Chondrocyte (in vitro differentiated cells): ENCODE measurements around the gene PPP1R18. TPM values are rescaled to one million over a fixed set of nuclear protein-coding genes. Genes with fewer than 3 reads are reported as not detected.

Source experiments
- DNase-seq: peaks from one replicate; pipeline ENCODE4 v3.0.0; 2021; ENCODE audit warnings: mixed read lengths, low spot score
- H3K27ac Mint-ChIP-seq: one replicate; pipeline ENCODE4 v1.8.0; 2021; ENCODE audit warnings: mild to moderate bottlenecking, moderate library complexity, mixed read lengths; ENCODE audit not compliant: unreplicated experiment
- H3K27me3 Mint-ChIP-seq: 2 replicates; pipeline ENCODE4 v1.8.0; 2021; ENCODE audit warnings: low read depth, mixed read lengths
- H3K36me3 Mint-ChIP-seq: 2 replicates; pipeline ENCODE4 v1.8.0; 2021; ENCODE audit warnings: low read depth, mixed read lengths
- H3K4me1 Mint-ChIP-seq: 2 replicates; pipeline ENCODE4 v1.8.0; 2021; ENCODE audit warnings: low read depth, mild to moderate bottlenecking, mixed read lengths
- H3K4me3 Mint-ChIP-seq: one replicate; pipeline ENCODE4 v1.8.0; 2021; ENCODE audit warnings: mild to moderate bottlenecking, moderate library complexity, mixed read lengths; ENCODE audit not compliant: unreplicated experiment
- H3K9me3 Mint-ChIP-seq: 2 replicates; pipeline ENCODE4 v1.8.0; 2021; ENCODE audit warnings: low read depth, mixed read lengths
- CTCF ChIP-seq: fragments of 200-600 bp; sonication (generic); IDR thresholded peaks from 2 replicates; pipeline ENCODE4 v1.5.0; 2021; ENCODE audit warnings: antibody characterized with exemption, mild to moderate bottlenecking, moderate library complexity
- total RNA-seq: library from RNA; stranded (reverse); gene quantifications from 3 replicates; pipeline ENCODE4 v1.2.1, GENCODE V29; 2021

The PPP1R18 gene
- total RNA-seq, 1 donor from 2014 or later = 165 TPM

GRCh38 chr6:30646450-30647241, 39.8 kb downstream of the PPP1R18 start, which contains the start of gene C6orf136:
TSS of gene C6orf136 (plus strand) at chr6:30647133. CDS start at chr6:30647232, 99 bp downstream.
- Mint-ChIP-seq H3K27ac (peak within 1 kb of the TSS; percentile 82), H3K4me3 (peak within 1 kb of the TSS; percentile 82), H3K27me3 (no peaks in the 10 kb centered on the region), H3K4me1 (peaks cover 17% of the 10 kb centered on the region), H3K9me3 (no peaks in the 10 kb centered on the region), H3K36me3 (peaks cover 8% of the 10 kb centered on the region)
- no peak for TF ChIP-seq CTCF
- DNase-seq = peak; percentile 97

- Mint-ChIP-seq H3K4me3 (no peak overlapping the region), H3K4me1 (peaks cover 17% of the 10 kb centered on the region), H3K27me3 (no peaks in the 10 kb centered on the region), H3K27ac (peak overlapping the region; percentile 79), H3K9me3 (no peaks in the 10 kb centered on the region), H3K36me3 (peaks cover 9% of the 10 kb centered on the region)
- no peak for DNase-seq
- TF ChIP-seq CTCF = no peak
These were observed 40.5 kb downstream of the PPP1R18 start for GRCh38 chr6:30645989-30646388.

- Mint-ChIP-seq H3K9me3 (no peaks in the 10 kb centered on the region), H3K4me1 (peaks cover 17% of the 10 kb centered on the region), H3K36me3 (peaks cover 12% of the 10 kb centered on the region), H3K27ac (peak overlapping the region; percentile 33), H3K27me3 (no peaks in the 10 kb centered on the region), H3K4me3 (no peak overlapping the region)
- TF ChIP-seq CTCF = no peak
- no peak for DNase-seq
These were observed 41.7 kb downstream of the PPP1R18 start for GRCh38 chr6:30644769-30645168.

GRCh38 chr6:30643656-30644055, 42.8 kb downstream of the PPP1R18 start:
- no peak overlapping the region for H3K4me3 Mint-ChIP-seq

GRCh38 chr6:30641048-30641447, 45.4 kb downstream of the PPP1R18 start:
- H3K27ac Mint-ChIP-seq = no peak overlapping the region
- no peak for TF ChIP-seq CTCF
- no peaks in the 10 kb centered on the region for H3K9me3 Mint-ChIP-seq
- H3K4me1 Mint-ChIP-seq = peaks cover 3% of the 10 kb centered on the region
- no peaks in the 10 kb centered on the region for H3K27me3 Mint-ChIP-seq
- no peak for DNase-seq
- no peak overlapping the region for H3K4me3 Mint-ChIP-seq
- peaks cover 12% of the 10 kb centered on the region for H3K36me3 Mint-ChIP-seq

More at GRCh38 chr6:30643656-30644055, 42.8 kb downstream of the PPP1R18 start:
- Mint-ChIP-seq H3K9me3 (no peaks in the 10 kb centered on the region), H3K27ac (peak overlapping the region; percentile 54), H3K36me3 (peaks cover 12% of the 10 kb centered on the region), H3K4me1 (peaks cover 17% of the 10 kb centered on the region), H3K27me3 (no peaks in the 10 kb centered on the region)
- no peak for TF ChIP-seq CTCF
- DNase-seq = no peak
